Measurements from ENCODE around the gene ZNF211.

DNA sequence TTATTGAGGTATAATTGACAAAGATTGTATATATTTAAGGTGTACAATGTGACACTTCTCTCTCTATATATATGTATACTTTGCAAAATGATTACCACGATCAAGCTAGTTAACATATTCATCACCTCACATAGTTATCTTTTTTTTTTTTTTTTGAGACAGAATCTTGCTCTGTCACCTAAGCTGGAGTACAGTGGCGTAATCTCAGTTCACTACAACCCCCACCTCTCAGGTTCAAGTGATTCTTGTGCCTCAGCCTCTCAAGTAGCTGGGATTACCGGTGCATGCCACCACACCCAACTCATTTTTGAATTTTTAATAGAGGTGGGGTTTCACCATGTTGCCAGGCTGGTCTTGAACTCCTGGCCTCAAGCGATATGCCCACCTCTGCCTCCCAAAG lies 39.5 kb downstream of the ZNF211 start:
- TF ChIP-seq, protein P1, sequence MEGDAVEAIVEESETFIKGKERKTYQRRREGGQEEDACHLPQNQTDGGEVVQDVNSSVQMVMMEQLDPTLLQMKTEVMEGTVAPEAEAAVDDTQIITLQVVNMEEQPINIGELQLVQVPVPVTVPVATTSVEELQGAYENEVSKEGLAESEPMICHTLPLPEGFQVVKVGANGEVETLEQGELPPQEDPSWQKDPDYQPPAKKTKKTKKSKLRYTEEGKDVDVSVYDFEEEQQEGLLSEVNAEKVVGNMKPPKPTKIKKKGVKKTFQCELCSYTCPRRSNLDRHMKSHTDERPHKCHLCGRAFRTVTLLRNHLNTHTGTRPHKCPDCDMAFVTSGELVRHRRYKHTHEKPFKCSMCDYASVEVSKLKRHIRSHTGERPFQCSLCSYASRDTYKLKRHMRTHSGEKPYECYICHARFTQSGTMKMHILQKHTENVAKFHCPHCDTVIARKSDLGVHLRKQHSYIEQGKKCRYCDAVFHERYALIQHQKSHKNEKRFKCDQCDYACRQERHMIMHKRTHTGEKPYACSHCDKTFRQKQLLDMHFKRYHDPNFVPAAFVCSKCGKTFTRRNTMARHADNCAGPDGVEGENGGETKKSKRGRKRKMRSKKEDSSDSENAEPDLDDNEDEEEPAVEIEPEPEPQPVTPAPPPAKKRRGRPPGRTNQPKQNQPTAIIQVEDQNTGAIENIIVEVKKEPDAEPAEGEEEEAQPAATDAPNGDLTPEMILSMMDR (IDR thresholded peaks at IDR 0.05; ENCODE audit: poor library complexity), result no peak
- TF ChIP-seq EZH2 (IDR thresholded peaks at IDR 0.05; ENCODE audit: borderline replicate concordance) (no peak), EZH2phosphoT487 (IDR thresholded peaks at IDR 0.05; ENCODE audit: low read depth, severe bottlenecking, unreplicated experiment) (no peak)
